ENCODE data around the gene BHLHE41. TPM values are rescaled to one million over a fixed set of nuclear protein-coding genes. Genes with fewer than 3 reads are reported as not detected.
A peak's percentile ranks its signal among the peaks of the same experiment; 100 is the strongest.

The BHLHE41 gene
- total and polyA plus RNA-seq, 4 donors = 0.17 to 0.29 (median 0.23) TPM; not detected in 1

DNA sequence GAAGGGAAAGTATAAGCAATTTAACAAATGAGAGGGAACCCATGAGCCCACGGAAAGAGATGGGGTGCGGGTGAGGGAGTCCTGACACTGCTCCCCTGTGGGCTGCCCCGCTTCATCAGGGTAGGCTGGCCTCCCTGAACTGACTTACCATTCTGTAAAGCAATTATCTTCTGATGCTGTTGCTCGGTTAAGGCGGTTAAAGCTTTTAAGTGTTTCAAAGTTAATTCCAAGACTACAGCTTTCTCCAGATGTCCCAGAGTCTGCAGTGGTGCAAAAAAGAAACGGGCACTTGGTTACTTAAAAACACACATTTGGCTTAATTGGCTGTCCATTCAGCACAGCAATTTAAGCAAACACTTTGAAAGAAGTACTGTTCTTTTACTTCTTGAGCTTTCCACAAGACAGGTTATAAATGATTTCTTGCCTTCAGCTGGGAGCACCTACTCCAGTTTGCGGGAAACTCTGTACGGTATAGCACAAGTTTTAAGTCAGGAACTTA lies 1.3 kb downstream of the BHLHE41 start:
- Histone ChIP-seq H3K4me3 (ENCODE audit: low read depth in 1 of 3, low read length in 3 of 3) (peak overlapping the region in 1 of 3 donors; percentile 78), H3K9ac (ENCODE audit: low read depth in 1 of 2, low read length in 2 of 2) (peak overlapping the region in 1 of 2 donors; percentile 21), H3K27me3 (ENCODE audit: control insufficient read depth in 4 of 4, insufficient read depth in 4 of 4, low read length in 3 of 4) (peaks cover 3 to 30% (median 10%) of the 10 kb centered on the region in 4 donors), H3K4me1 (ENCODE audit: control insufficient read depth in 4 of 4, insufficient read depth in 4 of 4, low read length in 3 of 4) (peaks cover 20 to 45% (median 31%) of the 10 kb centered on the region in 4 donors), H3K36me3 (ENCODE audit: control insufficient read depth in 4 of 4, insufficient read depth in 3 of 4, low read depth in 1 of 4, low read length in 3 of 4) (no peaks in the 10 kb centered on the region), H3K27ac (ENCODE audit: low read depth in 1 of 2, low read length in 2 of 2) (no peak overlapping the region), H3K9me3 (ENCODE audit: control insufficient read depth in 4 of 4, low read length in 3 of 4) (no peaks in the 10 kb centered on the region)
- TF ChIP-seq TAF1 (conservative IDR thresholded peaks at IDR 0.05) (no peak), RAD21 (IDR thresholded peaks at IDR 0.05) (no peak), YY1 (IDR thresholded peaks at IDR 0.05) (no peak), EGR1 (IDR thresholded peaks at IDR 0.05; ENCODE audit: low read depth in 2 of 2) (no peak), HNF4G (IDR thresholded peaks at IDR 0.05) (no peak), JUND (IDR thresholded peaks at IDR 0.05) (no peak), SP1 (IDR thresholded peaks at IDR 0.05) (no peak)
- TF ChIP-seq, protein P1, sequence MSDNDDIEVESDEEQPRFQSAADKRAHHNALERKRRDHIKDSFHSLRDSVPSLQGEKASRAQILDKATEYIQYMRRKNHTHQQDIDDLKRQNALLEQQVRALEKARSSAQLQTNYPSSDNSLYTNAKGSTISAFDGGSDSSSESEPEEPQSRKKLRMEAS (IDR thresholded peaks at IDR 0.05) = no peak
- TF ChIP-seq, protein P2, sequence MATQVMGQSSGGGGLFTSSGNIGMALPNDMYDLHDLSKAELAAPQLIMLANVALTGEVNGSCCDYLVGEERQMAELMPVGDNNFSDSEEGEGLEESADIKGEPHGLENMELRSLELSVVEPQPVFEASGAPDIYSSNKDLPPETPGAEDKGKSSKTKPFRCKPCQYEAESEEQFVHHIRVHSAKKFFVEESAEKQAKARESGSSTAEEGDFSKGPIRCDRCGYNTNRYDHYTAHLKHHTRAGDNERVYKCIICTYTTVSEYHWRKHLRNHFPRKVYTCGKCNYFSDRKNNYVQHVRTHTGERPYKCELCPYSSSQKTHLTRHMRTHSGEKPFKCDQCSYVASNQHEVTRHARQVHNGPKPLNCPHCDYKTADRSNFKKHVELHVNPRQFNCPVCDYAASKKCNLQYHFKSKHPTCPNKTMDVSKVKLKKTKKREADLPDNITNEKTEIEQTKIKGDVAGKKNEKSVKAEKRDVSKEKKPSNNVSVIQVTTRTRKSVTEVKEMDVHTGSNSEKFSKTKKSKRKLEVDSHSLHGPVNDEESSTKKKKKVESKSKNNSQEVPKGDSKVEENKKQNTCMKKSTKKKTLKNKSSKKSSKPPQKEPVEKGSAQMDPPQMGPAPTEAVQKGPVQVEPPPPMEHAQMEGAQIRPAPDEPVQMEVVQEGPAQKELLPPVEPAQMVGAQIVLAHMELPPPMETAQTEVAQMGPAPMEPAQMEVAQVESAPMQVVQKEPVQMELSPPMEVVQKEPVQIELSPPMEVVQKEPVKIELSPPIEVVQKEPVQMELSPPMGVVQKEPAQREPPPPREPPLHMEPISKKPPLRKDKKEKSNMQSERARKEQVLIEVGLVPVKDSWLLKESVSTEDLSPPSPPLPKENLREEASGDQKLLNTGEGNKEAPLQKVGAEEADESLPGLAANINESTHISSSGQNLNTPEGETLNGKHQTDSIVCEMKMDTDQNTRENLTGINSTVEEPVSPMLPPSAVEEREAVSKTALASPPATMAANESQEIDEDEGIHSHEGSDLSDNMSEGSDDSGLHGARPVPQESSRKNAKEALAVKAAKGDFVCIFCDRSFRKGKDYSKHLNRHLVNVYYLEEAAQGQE (IDR thresholded peaks at IDR 0.05) = no peak
- TF ChIP-seq, protein P3, sequence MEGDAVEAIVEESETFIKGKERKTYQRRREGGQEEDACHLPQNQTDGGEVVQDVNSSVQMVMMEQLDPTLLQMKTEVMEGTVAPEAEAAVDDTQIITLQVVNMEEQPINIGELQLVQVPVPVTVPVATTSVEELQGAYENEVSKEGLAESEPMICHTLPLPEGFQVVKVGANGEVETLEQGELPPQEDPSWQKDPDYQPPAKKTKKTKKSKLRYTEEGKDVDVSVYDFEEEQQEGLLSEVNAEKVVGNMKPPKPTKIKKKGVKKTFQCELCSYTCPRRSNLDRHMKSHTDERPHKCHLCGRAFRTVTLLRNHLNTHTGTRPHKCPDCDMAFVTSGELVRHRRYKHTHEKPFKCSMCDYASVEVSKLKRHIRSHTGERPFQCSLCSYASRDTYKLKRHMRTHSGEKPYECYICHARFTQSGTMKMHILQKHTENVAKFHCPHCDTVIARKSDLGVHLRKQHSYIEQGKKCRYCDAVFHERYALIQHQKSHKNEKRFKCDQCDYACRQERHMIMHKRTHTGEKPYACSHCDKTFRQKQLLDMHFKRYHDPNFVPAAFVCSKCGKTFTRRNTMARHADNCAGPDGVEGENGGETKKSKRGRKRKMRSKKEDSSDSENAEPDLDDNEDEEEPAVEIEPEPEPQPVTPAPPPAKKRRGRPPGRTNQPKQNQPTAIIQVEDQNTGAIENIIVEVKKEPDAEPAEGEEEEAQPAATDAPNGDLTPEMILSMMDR (IDR thresholded peaks at IDR 0.05; ENCODE audit: low read depth, low read length, missing input control) = no peak
- TF ChIP-seq, protein P4, sequence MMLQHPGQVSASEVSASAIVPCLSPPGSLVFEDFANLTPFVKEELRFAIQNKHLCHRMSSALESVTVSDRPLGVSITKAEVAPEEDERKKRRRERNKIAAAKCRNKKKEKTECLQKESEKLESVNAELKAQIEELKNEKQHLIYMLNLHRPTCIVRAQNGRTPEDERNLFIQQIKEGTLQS (IDR thresholded peaks at IDR 0.05) = no peak
- TF ChIP-seq, protein P5, sequence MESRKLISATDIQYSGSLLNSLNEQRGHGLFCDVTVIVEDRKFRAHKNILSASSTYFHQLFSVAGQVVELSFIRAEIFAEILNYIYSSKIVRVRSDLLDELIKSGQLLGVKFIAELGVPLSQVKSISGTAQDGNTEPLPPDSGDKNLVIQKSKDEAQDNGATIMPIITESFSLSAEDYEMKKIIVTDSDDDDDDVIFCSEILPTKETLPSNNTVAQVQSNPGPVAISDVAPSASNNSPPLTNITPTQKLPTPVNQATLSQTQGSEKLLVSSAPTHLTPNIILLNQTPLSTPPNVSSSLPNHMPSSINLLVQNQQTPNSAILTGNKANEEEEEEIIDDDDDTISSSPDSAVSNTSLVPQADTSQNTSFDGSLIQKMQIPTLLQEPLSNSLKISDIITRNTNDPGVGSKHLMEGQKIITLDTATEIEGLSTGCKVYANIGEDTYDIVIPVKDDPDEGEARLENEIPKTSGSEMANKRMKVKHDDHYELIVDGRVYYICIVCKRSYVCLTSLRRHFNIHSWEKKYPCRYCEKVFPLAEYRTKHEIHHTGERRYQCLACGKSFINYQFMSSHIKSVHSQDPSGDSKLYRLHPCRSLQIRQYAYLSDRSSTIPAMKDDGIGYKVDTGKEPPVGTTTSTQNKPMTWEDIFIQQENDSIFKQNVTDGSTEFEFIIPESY (IDR thresholded peaks at IDR 0.05) = no peak
- WGBS = 20% methylated on average over 8 of the region's 8 CpGs
- no peak for DNase-seq (ENCODE audit: low spot score)

DNA sequence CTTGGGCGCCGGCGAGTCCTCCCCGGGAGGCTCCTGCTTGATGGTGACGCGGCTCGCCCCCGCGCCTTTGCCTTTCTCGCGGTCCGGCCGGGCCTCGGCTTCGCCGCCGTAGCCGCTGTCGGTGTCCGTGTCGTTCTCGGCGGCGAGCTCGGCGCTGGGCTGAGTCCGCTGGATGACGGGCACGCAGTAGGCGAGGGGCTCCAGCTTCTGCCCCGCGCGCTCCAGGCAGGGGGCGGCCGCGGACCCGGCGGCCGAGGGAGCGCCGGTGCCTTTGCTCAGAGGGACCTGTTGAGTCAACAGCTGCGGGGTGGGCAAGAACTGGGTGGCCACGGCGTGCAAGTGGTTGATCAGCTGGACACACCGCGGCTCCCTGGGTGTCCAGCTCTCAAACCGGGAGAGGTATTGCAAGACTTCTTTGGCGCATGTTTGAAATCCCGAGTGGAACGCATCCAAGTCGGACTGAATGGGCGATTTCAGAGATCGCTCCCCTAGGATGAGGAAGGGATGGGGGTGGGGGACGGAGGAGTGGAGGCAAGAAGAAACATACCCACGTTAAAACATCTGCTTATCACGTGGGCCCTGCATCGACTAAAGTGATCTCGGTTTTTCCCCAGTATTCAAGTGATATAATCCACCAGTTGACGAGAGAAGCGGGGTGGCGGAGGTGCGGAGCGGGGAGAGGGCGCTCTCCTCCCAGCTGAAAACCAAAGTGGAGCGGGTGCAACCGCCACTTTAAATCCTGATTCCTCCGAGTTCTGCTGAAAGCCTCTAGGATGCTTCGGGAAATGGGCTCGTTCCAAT lies 2.0 kb downstream of the BHLHE41 start:
- no peaks in the 10 kb centered on the region for H3K36me3 ChIP-seq (ENCODE audit: control insufficient read depth in 4 of 4, insufficient read depth in 3 of 4, low read depth in 1 of 4, low read length in 3 of 4)
- H3K9ac ChIP-seq (ENCODE audit: low read depth in 1 of 2, low read length in 2 of 2) = no peak overlapping the region
- H3K9me3 ChIP-seq (ENCODE audit: control insufficient read depth in 4 of 4, low read length in 3 of 4) = no peaks in the 10 kb centered on the region
- TF ChIP-seq RAD21 (IDR thresholded peaks at IDR 0.05) (peak in 1 of 2 donors; percentile 36), FOXA2 (IDR thresholded peaks at IDR 0.05) (no peak)
- H3K4me3 ChIP-seq (ENCODE audit: low read depth in 1 of 3, low read length in 3 of 3) = peak overlapping the region in 2 of 3 donors; percentile 21 to 78
- H3K4me1 ChIP-seq (ENCODE audit: control insufficient read depth in 4 of 4, insufficient read depth in 4 of 4, low read length in 3 of 4) = peaks cover 20 to 45% (median 31%) of the 10 kb centered on the region in 4 donors
- DNase-seq (ENCODE audit: low spot score) = no peak
- WGBS = 2% methylated on average over 69 of the region's 69 CpGs
- H3K27me3 ChIP-seq (ENCODE audit: control insufficient read depth in 4 of 4, insufficient read depth in 4 of 4, low read length in 3 of 4) = peaks cover 3 to 30% (median 7%) of the 10 kb centered on the region in 4 donors
- no peak overlapping the region for H3K27ac ChIP-seq (ENCODE audit: low read depth in 1 of 2, low read length in 2 of 2)

Data from liver (tissue), 9 donors.